ENCODE results near the gene GLCCI1.

GLCCI1 gene

GRCh38 chr7:7972922-7973594, 4.5 kb downstream of the GLCCI1 start:
- peaks cover 2% of the 10 kb centered on the region for H3K9me3 ChIP-seq (ENCODE audit: severe bottlenecking)
- peaks cover 10% of the 10 kb centered on the region for H3K4me1 ChIP-seq (ENCODE audit: insufficient read depth, poor library complexity, severe bottlenecking)
- H3K27me3 ChIP-seq (ENCODE audit: insufficient read depth, poor library complexity, severe bottlenecking): no peaks in the 10 kb centered on the region
- TF ChIP-seq CTCF (IDR thresholded peaks at IDR 0.05; ENCODE audit: poor library complexity, severe bottlenecking): no peak
- H3K27ac ChIP-seq (ENCODE audit: poor library complexity, severe bottlenecking): no peak overlapping the region
- ATAC-seq (ENCODE audit: low read depth) (no peak), DNase-seq (ENCODE audit: low spot score) (no peak)
- no peaks in the 10 kb centered on the region for H3K36me3 ChIP-seq (ENCODE audit: low read depth)
- H3K4me3 ChIP-seq (ENCODE audit: severe bottlenecking): no peak overlapping the region

DNA sequence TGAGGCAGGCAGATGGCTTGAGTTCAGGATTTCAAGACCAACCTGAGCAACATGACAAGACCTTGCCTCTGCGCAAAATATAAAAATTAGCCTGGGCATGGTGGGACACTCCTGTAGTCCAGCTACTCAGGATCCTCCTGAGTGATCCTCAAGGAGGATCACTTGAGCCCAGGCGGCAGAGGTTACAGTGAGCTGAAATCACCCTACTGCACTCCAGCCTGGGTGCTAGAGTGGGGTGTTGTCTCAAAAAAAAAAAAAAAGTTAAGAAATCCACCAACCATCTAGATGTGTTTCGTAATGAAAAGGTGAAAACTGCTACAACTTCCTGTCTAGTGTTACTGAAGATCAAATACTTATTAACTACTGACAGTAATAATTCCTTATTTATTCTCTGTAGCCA, 8.1 kb downstream of the GLCCI1 start:
- no peaks in the 10 kb centered on the region for H3K27me3 ChIP-seq (ENCODE audit: insufficient read depth, poor library complexity, severe bottlenecking)

GRCh38 chr7:7977774-7978173, 9.2 kb downstream of the GLCCI1 start:
- H3K4me3 ChIP-seq (ENCODE audit: severe bottlenecking): no peak overlapping the region
- H3K27ac ChIP-seq (ENCODE audit: poor library complexity, severe bottlenecking): no peak overlapping the region

More for the DNA sequence above, 8.1 kb downstream of the GLCCI1 start:
- TF ChIP-seq CTCF (IDR thresholded peaks at IDR 0.05; ENCODE audit: poor library complexity, severe bottlenecking): no peak
- no peak overlapping the region for H3K27ac ChIP-seq (ENCODE audit: poor library complexity, severe bottlenecking)
- ATAC-seq (ENCODE audit: low read depth) (no peak), DNase-seq (ENCODE audit: low spot score) (no peak)
- no peaks in the 10 kb centered on the region for H3K4me1 ChIP-seq (ENCODE audit: insufficient read depth, poor library complexity, severe bottlenecking)
- no peaks in the 10 kb centered on the region for H3K36me3 ChIP-seq (ENCODE audit: low read depth)
- no peak overlapping the region for H3K4me3 ChIP-seq (ENCODE audit: severe bottlenecking)
- peaks cover 2% of the 10 kb centered on the region for H3K9me3 ChIP-seq (ENCODE audit: severe bottlenecking)

GRCh38 chr7:7978860-7979259, 10.3 kb downstream of the GLCCI1 start:
- no peaks in the 10 kb centered on the region for H3K4me1 ChIP-seq (ENCODE audit: insufficient read depth, poor library complexity, severe bottlenecking)
- H3K4me3 ChIP-seq (ENCODE audit: severe bottlenecking): no peak overlapping the region
- H3K36me3 ChIP-seq (ENCODE audit: low read depth): no peaks in the 10 kb centered on the region
- DNase-seq (ENCODE audit: low spot score): no peak
- no peak for ATAC-seq (ENCODE audit: low read depth)
- H3K27me3 ChIP-seq (ENCODE audit: insufficient read depth, poor library complexity, severe bottlenecking): no peaks in the 10 kb centered on the region
- no peak for TF ChIP-seq CTCF (IDR thresholded peaks at IDR 0.05; ENCODE audit: poor library complexity, severe bottlenecking)
- H3K9me3 ChIP-seq (ENCODE audit: severe bottlenecking): no peaks in the 10 kb centered on the region
- no peak overlapping the region for H3K27ac ChIP-seq (ENCODE audit: poor library complexity, severe bottlenecking)

More at GRCh38 chr7:7977774-7978173, 9.2 kb downstream of the GLCCI1 start:
- Histone ChIP-seq H3K9me3 (ENCODE audit: severe bottlenecking) (peaks cover 2% of the 10 kb centered on the region), H3K27me3 (ENCODE audit: insufficient read depth, poor library complexity, severe bottlenecking) (no peaks in the 10 kb centered on the region), H3K4me1 (ENCODE audit: insufficient read depth, poor library complexity, severe bottlenecking) (no peaks in the 10 kb centered on the region), H3K36me3 (ENCODE audit: low read depth) (no peaks in the 10 kb centered on the region)
- ATAC-seq (ENCODE audit: low read depth) (no peak), DNase-seq (ENCODE audit: low spot score) (no peak)
- TF ChIP-seq CTCF (IDR thresholded peaks at IDR 0.05; ENCODE audit: poor library complexity, severe bottlenecking): no peak

DNA sequence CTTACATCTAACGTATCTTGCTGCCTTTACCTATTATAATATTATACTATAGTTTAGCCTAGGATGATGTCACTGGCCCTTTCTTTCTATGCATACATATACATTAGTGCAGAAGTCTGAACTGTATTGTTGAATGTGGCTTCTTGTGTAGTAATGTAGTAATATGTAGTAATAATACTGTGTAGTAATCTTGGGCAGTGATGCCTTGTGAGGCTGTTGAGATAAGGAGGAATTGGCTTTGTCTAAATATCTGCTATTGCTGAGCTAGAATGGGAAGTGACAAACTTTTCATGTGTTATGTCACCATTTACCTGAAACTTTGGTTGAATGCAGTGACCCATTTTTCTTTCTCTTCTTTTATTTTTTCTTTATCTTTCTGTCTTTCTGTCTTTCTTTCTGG, 11.0 kb downstream of the GLCCI1 start:
- TF ChIP-seq CTCF (IDR thresholded peaks at IDR 0.05; ENCODE audit: poor library complexity, severe bottlenecking): no peak
- Histone ChIP-seq H3K36me3 (ENCODE audit: low read depth) (no peaks in the 10 kb centered on the region), H3K27me3 (ENCODE audit: insufficient read depth, poor library complexity, severe bottlenecking) (no peaks in the 10 kb centered on the region), H3K27ac (ENCODE audit: poor library complexity, severe bottlenecking) (no peak overlapping the region), H3K4me1 (ENCODE audit: insufficient read depth, poor library complexity, severe bottlenecking) (no peaks in the 10 kb centered on the region), H3K4me3 (ENCODE audit: severe bottlenecking) (no peak overlapping the region), H3K9me3 (ENCODE audit: severe bottlenecking) (no peaks in the 10 kb centered on the region)
- DNase-seq (ENCODE audit: low spot score) (no peak), ATAC-seq (ENCODE audit: low read depth) (no peak)
